WTC11 (cell line): ENCODE data around the gene KIF13A. TPM values are rescaled to one million over a fixed set of nuclear protein-coding genes. Genes with fewer than 3 reads are reported as not detected.

ENCODE experiments used
- ATAC-seq: fragments of 200-7000 bp; cut with Tn5 transposase; 2 replicates; pipeline ENCODE4 v1.10.0; 2021; ENCODE audit warnings: mild to moderate bottlenecking, moderate library complexity
- CTCF ChIA-PET: fragments of 300-600 bp; sonication (Branson Sonifier 250); formaldehyde crosslinking; loops from one replicate; lab custom pipeline; 2021; ENCODE audit warnings: antibody characterized with exemption; lab: Charles Lee
- POLR2A ChIA-PET: fragments of 350-600 bp; sonication (Branson Sonifier 250); formaldehyde crosslinking; loops from one replicate; lab custom pipeline; 2021; ENCODE audit warnings: antibody characterized with exemption; lab: Charles Lee
- DNase-seq: peaks from one replicate; pipeline ENCODE4 v3.0.0; 2021; ENCODE audit warnings: low spot score
- H3K27ac Mint-ChIP-seq: 2 replicates; pipeline ENCODE4 v1.8.0; 2021; ENCODE audit warnings: mixed read lengths
- H3K27me3 Mint-ChIP-seq: 2 replicates; pipeline ENCODE4 v1.8.0; 2021; ENCODE audit warnings: low read depth, mild to moderate bottlenecking, moderate library complexity, mixed read lengths
- H3K36me3 Mint-ChIP-seq: 2 replicates; pipeline ENCODE4 v1.8.0; 2021; ENCODE audit warnings: mixed read lengths
- H3K4me1 Mint-ChIP-seq: 2 replicates; pipeline ENCODE4 v1.8.0; 2022; ENCODE audit warnings: mixed read lengths
- H3K4me3 Mint-ChIP-seq: 2 replicates; pipeline ENCODE4 v1.8.0; 2021; ENCODE audit warnings: mild to moderate bottlenecking, moderate library complexity, mixed read lengths
- H3K9me3 Mint-ChIP-seq: 2 replicates; pipeline ENCODE4 v1.8.0; 2021; ENCODE audit warnings: mixed read lengths
- ATF1 ChIP-seq: sonication (generic); formaldehyde crosslinking; IDR thresholded peaks from 2 replicates; pipeline ENCODE4 v1.8.1; 2023; ENCODE audit warnings: mild to moderate bottlenecking, moderate library complexity, missing genetic modification reagents
- CREB1 ChIP-seq: sonication (generic); formaldehyde crosslinking; IDR thresholded peaks from 2 replicates; pipeline ENCODE4 v1.8.0; 2023; ENCODE audit warnings: mild to moderate bottlenecking, missing genetic modification reagents
- CREM ChIP-seq: sonication (generic); formaldehyde crosslinking; IDR thresholded peaks from 2 replicates; pipeline ENCODE4 v1.8.1; 2022; ENCODE audit warnings: mild to moderate bottlenecking, missing genetic modification reagents, moderate library complexity
- EMX1 ChIP-seq: fragments of 250-450 bp; sonication (Bioruptor Pico); IDR thresholded peaks from 2 replicates; pipeline ENCODE4 v1.8.0; 2021; ENCODE audit warnings: mild to moderate bottlenecking
- ERG ChIP-seq: fragments of 250-450 bp; sonication (Bioruptor Pico); IDR thresholded peaks from 2 replicates; pipeline ENCODE4 v1.8.0; 2021; ENCODE audit warnings: mild to moderate bottlenecking
- GABPB1 ChIP-seq: sonication (generic); formaldehyde crosslinking; IDR thresholded peaks from 2 replicates; pipeline ENCODE4 v1.8.1; 2023; ENCODE audit warnings: mild to moderate bottlenecking, missing genetic modification reagents
- IRF2 ChIP-seq: sonication (generic); formaldehyde crosslinking; IDR thresholded peaks from 2 replicates; pipeline ENCODE4 v1.8.0; 2022; ENCODE audit warnings: low read depth, missing genetic modification reagents, borderline replicate concordance
- JAZF1 ChIP-seq: fragments of 250-450 bp; sonication (Bioruptor Pico); IDR thresholded peaks from 2 replicates; pipeline ENCODE4 v1.9.0; 2021; ENCODE audit warnings: moderate library complexity, mild to moderate bottlenecking, inconsistent platforms
- JUN ChIP-seq: sonication (generic); formaldehyde crosslinking; IDR thresholded peaks from 2 replicates; pipeline ENCODE4 v1.8.0; 2023; ENCODE audit warnings: mild to moderate bottlenecking, missing genetic modification reagents
- NFYB ChIP-seq: sonication (generic); formaldehyde crosslinking; conservative IDR thresholded peaks from 2 replicates; pipeline ENCODE4 v1.8.0; 2022; ENCODE audit warnings: low read depth, missing genetic modification reagents
- NR1H2 ChIP-seq: sonication (generic); formaldehyde crosslinking; IDR thresholded peaks from 2 replicates; pipeline ENCODE4 v1.9.0; 2021; ENCODE audit warnings: mild to moderate bottlenecking, moderate library complexity, missing genetic modification reagents
- SP1 ChIP-seq: sonication (generic); formaldehyde crosslinking; conservative IDR thresholded peaks from 2 replicates; pipeline ENCODE4 v1.8.1; 2022; ENCODE audit warnings: missing genetic modification reagents
- ZBTB21 ChIP-seq: sonication (generic); formaldehyde crosslinking; IDR thresholded peaks from 2 replicates; pipeline ENCODE4 v1.8.1; 2023; ENCODE audit warnings: mild to moderate bottlenecking, missing genetic modification reagents, borderline replicate concordance
- ZNF219 ChIP-seq: sonication (generic); formaldehyde crosslinking; IDR thresholded peaks from 2 replicates; pipeline ENCODE4 v1.8.0; 2023; ENCODE audit warnings: missing genetic modification reagents, mild to moderate bottlenecking, borderline replicate concordance
- ZNF263 ChIP-seq: sonication (generic); formaldehyde crosslinking; IDR thresholded peaks from 2 replicates; pipeline ENCODE4 v1.8.1; 2022; ENCODE audit warnings: low read depth, mild to moderate bottlenecking, moderate library complexity, missing genetic modification reagents
- ZNF423 ChIP-seq: fragments of 250-450 bp; sonication (Bioruptor Pico); IDR thresholded peaks from 2 replicates; pipeline ENCODE4 v2.1.2; 2022; ENCODE audit warnings: mild to moderate bottlenecking, moderate library complexity
- total RNA-seq: library from RNA; stranded (reverse); gene quantifications from 3 replicates; pipeline ENCODE4 v1.2.3, GENCODE V29; 2021
- TF ChIP-seq, protein P1 (sequence below): sonication (generic); formaldehyde crosslinking; conservative IDR thresholded peaks from 2 replicates; pipeline ENCODE4 v1.8.1; 2023; ENCODE audit warnings: mild to moderate bottlenecking, low read depth, missing genetic modification reagents, moderate library complexity
- TF ChIP-seq, protein P2 (sequence below): sonication (generic); formaldehyde crosslinking; IDR thresholded peaks from 2 replicates; pipeline ENCODE4 v1.8.0; 2023; ENCODE audit warnings: mild to moderate bottlenecking, missing genetic modification reagents
- TF ChIP-seq, protein P3 (sequence below): sonication (generic); formaldehyde crosslinking; IDR thresholded peaks from 2 replicates; pipeline ENCODE4 v1.8.1; 2023; ENCODE audit warnings: mild to moderate bottlenecking, moderate library complexity, missing genetic modification reagents

Gene KIF13A
- total RNA-seq, 1 experiment from 2014 or later = 32.7 TPM

DNA sequence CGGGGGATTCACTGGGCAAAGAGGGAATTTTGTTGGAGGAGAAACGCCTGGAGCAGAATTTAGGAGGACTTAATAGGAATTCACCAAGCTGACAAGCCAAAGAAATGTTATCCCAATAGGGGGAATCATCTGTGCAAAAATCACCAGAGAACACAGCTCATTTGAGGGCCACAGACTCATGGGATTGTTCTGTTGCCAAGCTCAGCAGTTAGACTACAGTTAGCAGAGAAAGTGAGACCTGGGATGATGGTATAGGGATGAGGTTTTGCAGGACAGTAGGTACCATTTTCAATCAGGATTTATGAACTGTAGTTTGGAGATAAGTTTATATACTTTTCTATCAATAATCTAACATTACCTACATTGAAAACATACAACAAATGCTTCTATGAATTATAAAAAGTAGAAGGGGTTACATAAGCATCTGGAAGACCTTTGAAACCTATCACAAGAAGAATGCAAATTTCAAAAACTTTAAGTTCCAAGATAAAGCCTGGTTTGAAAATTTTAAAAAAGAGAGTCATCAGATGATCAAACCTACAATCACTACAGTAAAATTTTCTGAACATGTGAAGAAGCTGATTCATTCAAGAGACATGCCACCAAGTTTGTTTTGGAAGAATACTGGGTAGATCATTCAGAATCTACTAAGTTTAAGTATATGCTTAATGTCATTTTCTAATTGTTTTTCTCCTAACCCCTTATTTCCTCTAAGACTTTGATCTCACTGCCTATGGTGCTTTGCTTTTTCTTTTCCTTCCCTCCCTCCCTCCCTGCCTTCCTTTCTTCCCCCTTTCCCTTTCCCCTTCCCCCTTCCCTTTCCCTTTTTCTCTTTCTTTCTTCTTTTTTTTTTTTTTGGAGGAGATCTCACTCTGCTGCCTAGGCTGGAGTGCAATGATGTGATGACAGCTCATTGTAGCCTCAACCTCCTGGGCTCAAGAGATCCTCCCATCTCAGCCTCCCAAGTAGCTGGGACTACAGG, 81.5 kb downstream of the KIF13A start (continued):
- TF ChIP-seq EMX1 (CRISPR knock-in tag) (no peak), ZNF263 (no peak), SP1 (CRISPR knock-in tag) (no peak), ZNF219 (CRISPR knock-in tag) (no peak), CREM (CRISPR knock-in tag) (no peak), CREB1 (CRISPR knock-in tag) (no peak)

DNA sequence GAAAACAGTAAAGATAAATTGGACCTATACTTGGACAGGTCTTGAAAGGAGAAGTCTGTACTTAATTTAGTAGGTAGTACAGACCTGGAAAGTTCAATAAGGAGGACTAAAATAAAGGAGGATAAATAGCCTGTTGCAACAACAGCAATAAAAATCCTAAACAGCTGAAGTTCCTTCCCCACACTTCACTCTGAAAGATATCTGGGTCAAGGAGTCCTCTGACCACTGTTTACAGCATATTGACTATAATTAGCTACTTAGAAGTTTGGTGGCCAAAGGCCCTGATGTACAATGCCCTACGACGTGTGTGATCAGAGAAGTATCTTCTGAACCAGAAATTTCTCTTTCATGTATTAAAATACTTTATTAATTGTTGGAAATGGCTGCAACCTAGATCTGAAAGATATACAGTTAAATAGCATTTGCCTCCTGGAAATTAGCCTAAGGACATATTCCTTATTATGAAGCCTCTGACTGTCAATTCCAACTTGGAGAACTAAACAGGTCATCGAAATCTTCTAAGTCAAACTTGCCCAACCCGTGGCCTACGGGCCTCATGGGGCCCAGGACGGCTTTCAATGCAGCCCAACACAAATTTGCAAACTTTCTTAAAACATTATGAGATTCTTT, 82.8 kb downstream of the KIF13A start:
- Mint-ChIP-seq H3K4me3 (no peak overlapping the region), H3K36me3 (peaks cover 4% of the 10 kb centered on the region; the same call in 1 of the 2 replicates), H3K27me3 (no peaks in the 10 kb centered on the region), H3K4me1 (peaks cover 34% of the 10 kb centered on the region), H3K27ac (no peak overlapping the region), H3K9me3 (peaks cover 4% of the 10 kb centered on the region)
- TF ChIP-seq ERG (CRISPR knock-in tag) = no peak
- no peak for TF ChIP-seq CREM (CRISPR knock-in tag)
- TF ChIP-seq ZBTB21 (CRISPR knock-in tag) = no peak
- TF ChIP-seq SP1 (CRISPR knock-in tag) = no peak
- TF ChIP-seq GABPB1 = no peak
- TF ChIP-seq JAZF1 (CRISPR knock-in tag) = no peak
- TF ChIP-seq, protein P1, sequence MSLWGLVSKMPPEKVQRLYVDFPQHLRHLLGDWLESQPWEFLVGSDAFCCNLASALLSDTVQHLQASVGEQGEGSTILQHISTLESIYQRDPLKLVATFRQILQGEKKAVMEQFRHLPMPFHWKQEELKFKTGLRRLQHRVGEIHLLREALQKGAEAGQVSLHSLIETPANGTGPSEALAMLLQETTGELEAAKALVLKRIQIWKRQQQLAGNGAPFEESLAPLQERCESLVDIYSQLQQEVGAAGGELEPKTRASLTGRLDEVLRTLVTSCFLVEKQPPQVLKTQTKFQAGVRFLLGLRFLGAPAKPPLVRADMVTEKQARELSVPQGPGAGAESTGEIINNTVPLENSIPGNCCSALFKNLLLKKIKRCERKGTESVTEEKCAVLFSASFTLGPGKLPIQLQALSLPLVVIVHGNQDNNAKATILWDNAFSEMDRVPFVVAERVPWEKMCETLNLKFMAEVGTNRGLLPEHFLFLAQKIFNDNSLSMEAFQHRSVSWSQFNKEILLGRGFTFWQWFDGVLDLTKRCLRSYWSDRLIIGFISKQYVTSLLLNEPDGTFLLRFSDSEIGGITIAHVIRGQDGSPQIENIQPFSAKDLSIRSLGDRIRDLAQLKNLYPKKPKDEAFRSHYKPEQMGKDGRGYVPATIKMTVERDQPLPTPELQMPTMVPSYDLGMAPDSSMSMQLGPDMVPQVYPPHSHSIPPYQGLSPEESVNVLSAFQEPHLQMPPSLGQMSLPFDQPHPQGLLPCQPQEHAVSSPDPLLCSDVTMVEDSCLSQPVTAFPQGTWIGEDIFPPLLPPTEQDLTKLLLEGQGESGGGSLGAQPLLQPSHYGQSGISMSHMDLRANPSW = no peak
- TF ChIP-seq NR1H2 (CRISPR knock-in tag) = no peak
- TF ChIP-seq NFYB = no peak
- TF ChIP-seq ZNF423 (CRISPR knock-in tag) = no peak
- TF ChIP-seq, protein P2, sequence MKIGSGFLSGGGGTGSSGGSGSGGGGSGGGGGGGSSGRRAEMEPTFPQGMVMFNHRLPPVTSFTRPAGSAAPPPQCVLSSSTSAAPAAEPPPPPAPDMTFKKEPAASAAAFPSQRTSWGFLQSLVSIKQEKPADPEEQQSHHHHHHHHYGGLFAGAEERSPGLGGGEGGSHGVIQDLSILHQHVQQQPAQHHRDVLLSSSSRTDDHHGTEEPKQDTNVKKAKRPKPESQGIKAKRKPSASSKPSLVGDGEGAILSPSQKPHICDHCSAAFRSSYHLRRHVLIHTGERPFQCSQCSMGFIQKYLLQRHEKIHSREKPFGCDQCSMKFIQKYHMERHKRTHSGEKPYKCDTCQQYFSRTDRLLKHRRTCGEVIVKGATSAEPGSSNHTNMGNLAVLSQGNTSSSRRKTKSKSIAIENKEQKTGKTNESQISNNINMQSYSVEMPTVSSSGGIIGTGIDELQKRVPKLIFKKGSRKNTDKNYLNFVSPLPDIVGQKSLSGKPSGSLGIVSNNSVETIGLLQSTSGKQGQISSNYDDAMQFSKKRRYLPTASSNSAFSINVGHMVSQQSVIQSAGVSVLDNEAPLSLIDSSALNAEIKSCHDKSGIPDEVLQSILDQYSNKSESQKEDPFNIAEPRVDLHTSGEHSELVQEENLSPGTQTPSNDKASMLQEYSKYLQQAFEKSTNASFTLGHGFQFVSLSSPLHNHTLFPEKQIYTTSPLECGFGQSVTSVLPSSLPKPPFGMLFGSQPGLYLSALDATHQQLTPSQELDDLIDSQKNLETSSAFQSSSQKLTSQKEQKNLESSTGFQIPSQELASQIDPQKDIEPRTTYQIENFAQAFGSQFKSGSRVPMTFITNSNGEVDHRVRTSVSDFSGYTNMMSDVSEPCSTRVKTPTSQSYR (CRISPR knock-in tag) = no peak
- TF ChIP-seq ATF1 = no peak
- TF ChIP-seq, protein P3, sequence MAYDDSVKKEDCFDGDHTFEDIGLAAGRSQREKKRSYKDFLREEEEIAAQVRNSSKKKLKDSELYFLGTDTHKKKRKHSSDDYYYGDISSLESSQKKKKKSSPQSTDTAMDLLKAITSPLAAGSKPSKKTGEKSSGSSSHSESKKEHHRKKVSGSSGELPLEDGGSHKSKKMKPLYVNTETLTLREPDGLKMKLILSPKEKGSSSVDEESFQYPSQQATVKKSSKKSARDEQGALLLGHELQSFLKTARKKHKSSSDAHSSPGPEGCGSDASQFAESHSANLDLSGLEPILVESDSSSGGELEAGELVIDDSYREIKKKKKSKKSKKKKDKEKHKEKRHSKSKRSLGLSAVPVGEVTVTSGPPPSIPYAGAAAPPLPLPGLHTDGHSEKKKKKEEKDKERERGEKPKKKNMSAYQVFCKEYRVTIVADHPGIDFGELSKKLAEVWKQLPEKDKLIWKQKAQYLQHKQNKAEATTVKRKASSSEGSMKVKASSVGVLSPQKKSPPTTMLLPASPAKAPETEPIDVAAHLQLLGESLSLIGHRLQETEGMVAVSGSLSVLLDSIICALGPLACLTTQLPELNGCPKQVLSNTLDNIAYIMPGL = no peak
- no peak for TF ChIP-seq IRF2 (CRISPR knock-in tag)
- no peak for TF ChIP-seq JUN (CRISPR knock-in tag)
- ChIA-PET POLR2A (interaction anchor here (0.6 kb wide), 1 partner anchor 462 kb away, joined by 3 read pairs; no protein-coding TSS in a partner anchor), CTCF (no interaction called here)
- ATAC-seq = no peak
- no peak for DNase-seq
